Effector CD4-positive, alpha-beta T cell (primary cell): ENCODE results near the gene PKD1.
"Not testable (repeated sequence)": the region's sequence is repeated elsewhere in the genome, so short reads cannot be mapped to it uniquely, and the experiment has no call there.

Source experiments
- DNase-seq: peaks from one replicate; pipeline ENCODE4 v3.0.0-alpha.2; 2020

The PKD1 gene

GRCh38 chr16:2150418-2151187, 14.9 kb upstream of the PKD1 start:
- DNase-seq, result no peak

DNA sequence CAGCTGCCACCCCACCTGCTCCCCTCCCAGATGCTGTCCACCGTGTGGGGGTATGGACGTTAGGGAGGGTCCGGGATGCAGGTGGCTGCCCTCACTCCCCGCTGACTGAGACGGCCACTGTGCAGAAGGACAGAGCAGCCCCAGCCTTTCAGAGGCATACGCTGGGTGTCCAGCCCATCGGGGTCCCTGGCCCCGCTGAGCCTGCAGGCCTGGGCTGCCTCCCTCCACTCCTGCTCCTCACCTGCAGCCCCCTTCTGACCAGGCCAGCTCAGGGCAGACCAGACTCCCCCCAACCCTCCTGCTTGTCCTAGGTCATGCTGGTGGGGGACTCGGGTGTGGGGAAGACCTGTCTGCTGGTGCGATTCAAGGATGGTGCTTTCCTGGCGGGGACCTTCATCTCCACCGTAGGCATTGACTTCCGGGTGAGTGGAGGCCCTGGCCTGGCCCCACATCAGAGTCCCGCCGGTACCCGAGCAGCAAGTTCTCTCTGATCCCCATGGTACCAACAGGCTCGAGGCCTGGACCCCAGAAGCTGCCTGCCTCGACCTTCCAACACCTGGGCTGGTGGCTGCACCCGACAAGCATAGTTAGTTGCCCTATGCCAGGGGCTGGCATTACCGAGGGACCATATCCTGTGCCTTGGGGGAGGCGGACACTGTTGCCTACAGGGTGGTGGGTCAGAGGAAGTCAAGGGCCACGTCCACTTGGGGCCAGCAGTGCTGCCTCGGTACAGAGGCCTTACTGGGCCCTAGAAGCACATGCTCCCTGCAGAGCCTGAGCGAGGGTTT, 14.1 kb upstream of the PKD1 start:
- DNase-seq, result no peak

DNA sequence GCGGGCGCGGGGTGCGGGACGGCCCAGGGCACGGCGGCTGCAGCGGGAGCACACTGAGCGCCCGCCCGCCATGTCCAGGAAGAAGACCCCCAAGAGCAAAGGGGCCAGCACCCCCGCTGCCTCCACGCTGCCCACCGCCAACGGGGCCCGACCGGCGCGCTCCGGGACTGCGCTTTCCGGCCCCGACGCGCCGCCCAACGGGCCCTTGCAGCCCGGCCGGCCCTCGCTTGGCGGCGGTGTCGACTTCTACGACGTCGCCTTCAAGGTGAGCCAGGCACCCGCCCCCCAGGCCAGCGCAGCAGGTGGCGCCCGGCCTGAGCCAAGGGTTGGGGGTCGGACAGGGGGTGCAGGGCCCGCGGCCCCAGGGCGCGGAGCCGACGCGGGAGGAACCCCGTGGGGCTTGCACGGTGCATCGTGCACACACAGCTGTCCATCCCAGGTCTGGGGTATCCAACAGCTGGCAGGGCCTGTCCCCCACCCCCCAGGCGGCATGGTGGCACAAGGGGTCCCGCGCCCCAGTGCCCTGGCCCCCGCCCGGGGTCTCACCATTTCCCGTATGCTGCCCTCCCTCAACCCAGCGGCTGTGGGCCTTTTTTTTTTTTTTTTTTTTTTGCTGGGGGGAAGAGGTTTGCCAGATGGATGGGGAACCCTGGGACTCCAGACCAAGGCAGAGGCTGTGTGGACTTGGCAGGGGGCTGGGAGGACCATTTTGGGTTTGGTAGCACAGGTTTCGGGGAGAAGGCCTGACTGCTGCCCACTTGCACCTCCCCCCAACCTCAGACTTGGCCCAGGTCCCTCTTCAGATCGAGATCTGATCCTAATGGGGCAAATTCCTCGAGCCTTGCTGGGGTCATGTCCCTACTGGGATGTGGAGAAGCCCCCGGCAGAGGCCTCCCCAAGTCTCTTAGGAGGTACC, 13.3 kb upstream of the PKD1 start:
- DNase-seq, result no peak

GRCh38 chr16:2147981-2148671, 12.4 kb upstream of the PKD1 start, which contains the start of gene RAB26:
TSS of gene RAB26 (plus strand) at chr16:2148625. CDS start at chr16:2148784, 159 bp downstream.
- DNase-seq, result peak; percentile 53

- DNase-seq, result no peak
Measured at GRCh38 chr16:2147378-2147777, 11.7 kb upstream of the PKD1 start.

- no peak for DNase-seq
Measured at GRCh38 chr16:2145843-2146242, 10.1 kb upstream of the PKD1 start.

DNA sequence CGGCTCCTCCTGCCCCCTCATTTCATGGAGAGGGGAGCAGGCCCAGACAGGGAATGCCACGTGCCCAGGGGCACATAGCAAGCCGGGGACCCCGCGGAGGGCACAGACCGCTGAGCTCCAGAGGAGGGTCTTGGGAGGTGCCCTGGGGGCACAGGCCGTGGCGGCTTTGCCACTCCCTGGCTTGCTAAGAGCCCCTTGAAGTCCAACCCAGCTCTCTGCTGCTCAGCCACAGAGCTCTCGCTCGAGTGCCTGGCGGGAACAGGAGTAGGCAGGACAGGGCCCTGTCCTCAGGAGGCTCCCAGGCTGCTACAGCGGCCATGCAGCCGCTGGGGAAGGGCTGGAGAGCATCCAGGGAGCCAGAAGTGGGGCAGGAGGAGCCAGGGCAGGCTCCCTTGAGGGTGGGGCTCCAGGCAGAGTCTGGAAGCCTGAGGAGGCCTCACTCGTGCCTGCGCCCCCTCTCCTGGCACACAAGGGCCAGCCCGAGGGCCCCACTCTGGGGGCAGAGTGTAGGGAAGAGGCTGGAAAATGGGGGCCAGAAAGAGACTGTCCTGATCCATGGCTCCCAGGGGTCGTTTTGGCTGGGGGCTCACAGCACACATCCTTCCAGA, 8.3 kb upstream of the PKD1 start:
- DNase-seq, result no peak

GRCh38 chr16:2142942-2143877, 7.5 kb upstream of the PKD1 start:
- no peak for DNase-seq

DNA sequence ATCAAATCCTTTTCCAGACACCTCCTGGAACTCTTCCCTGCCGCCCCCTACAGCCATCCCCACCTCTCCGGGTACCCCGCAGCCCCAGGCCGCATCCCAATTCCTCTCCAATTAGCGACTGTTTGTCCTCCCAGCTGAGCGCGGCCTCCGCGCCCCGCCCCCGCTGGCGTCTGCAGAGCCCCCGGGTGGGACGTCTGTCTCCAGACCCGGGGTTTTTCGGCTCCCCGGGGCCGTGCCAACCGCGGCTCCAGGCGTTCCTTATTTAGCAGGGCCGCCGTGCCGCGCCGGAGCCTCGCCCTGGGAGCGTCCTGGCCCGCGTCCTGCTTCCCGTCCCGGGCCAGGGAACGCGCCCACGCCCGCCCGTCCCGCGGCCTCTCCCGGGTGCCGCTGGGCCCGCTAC, 627 bp downstream of the PKD1 start:
- not testable (repeated sequence) for DNase-seq

DNA sequence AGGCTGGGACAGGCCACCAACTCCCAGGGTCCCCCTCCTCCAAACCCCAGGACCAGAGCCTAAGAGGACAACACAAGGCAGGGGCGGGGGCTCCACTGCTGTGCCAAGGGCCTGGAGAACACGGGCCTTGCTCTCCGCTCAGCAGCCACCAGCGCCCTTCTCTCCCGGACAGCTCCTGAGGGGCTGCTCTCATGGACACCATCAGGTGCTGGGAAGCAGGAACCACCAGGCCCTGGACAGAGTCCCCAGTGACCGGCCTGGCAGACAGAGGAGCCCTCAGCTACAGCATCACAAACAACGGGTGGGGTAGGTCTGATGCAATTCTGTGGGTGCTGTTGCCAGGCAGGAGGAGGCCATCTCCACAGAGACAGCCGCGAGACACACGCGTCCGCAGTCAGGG, 1.9 kb downstream of the PKD1 start:
- DNase-seq, result not testable (repeated sequence)

DNA sequence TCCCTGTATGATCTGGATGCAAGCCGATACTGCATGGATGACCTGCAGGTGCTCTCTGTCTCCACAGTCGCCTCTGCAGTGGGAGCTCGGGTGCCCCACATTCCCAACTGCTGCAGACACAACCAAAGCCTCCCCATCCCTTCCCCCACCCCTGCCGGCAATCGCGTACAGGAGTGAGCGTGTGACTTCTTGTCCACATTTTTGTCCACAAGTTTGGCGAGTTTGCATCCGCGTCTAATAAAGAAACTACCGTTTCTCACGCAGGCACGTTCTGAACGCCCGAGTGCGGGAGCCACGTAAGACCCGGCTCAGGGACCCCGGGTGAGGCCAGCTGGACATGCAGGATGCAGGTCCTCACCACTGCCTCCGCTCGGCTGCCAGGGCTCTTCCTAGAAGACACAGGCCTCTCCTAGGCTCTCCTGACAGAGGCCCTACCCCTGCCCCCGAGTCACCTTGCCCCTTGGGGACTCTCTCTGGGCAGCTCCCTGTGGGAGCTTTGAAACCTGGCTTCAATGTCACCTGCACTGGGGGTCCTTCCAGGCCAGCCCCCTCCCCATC, 5.7 kb downstream of the PKD1 start:
- DNase-seq, result not testable (repeated sequence)

DNA sequence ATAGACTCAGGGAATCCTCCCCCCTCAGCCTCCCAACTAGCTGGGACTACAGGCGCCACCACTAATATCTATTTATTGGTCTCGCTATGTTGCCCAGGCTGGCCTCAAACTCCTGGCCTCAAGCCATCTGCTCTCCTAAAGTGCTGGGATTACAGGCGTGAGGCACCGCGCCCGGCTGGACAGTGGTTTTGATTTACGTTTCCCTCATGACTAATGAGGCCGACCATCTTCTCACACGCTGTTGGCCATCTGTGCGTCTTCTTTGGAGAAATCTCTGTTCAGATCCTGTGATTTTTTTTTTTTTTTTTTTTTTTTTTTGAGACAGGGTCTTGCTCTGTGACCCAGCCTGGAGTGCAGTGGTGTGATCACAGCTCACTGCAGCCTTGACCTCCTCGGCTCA, 6.4 kb downstream of the PKD1 start:
- not testable (repeated sequence) for DNase-seq

DNA sequence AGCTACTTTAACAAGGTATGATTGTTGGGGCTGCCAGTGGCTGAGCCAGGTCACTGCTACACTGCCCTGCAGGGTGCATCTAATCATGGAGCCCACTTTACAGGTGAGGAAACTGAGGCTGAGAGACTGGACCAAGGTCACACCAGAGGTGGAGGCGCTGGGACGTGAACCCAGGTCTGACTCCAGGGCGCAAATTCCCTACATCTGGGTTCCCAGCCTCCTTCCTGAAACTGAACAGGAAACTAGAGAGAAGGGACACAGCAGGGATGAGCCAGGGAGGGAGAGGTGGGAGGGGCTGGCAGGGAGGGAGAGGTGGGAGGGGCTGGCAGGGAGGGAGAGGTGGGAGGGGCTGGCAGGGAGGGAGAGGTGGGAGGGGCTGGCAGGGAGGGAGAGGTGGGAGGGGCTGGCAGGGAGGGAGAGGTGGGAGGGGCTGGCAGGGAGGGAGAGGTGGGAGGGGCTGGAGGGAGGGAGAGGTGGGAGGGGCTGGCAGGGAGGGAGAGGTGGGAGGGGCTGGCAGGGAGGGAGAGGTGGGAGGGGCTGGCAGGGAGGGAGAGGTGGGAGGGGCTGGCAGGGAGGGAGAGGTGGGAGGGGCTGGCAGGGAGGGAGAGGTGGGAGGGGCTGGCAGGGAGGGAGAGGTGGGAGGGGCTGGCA, 7.9 kb downstream of the PKD1 start:
- DNase-seq, result not testable (repeated sequence)

- DNase-seq, result not testable (repeated sequence)
Measured at GRCh38 chr16:2126928-2127556, 8.7 kb downstream of the PKD1 start.

DNA sequence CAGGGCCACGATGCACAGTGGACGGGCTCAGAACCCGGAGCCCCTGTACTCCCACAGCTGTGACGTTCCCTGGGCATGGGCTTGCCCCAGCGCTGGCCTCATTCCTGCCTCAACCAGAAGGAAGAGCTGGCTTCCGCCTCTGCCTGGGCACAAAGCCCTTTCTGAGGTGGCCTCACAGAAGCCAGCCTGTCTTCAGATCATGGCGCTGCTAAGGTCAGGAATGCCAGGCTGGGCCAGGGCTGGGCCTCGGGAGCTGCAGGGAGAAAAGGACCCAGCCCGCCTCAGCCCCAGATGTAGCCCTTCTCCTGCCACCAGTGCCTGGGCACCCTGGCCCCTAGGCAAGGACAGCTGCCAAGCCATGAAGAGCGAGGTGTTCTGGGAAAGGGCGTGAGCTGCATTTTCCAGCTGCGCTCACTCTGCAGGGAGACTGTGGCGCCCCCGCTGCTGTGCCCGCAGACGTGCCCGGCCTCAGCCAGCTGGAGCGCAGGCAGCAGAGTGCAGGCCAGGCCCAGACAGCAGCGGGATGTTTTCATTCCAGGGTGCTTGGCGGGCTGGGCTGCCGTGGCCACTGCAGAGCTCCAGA, 9.4 kb downstream of the PKD1 start:
- DNase-seq, result not testable (repeated sequence)

- DNase-seq, result not testable (repeated sequence)
Measured at GRCh38 chr16:2125609-2126008, 10.1 kb downstream of the PKD1 start.

GRCh38 chr16:2124694-2125444, 10.8 kb downstream of the PKD1 start:
- not testable (repeated sequence) for DNase-seq

DNA sequence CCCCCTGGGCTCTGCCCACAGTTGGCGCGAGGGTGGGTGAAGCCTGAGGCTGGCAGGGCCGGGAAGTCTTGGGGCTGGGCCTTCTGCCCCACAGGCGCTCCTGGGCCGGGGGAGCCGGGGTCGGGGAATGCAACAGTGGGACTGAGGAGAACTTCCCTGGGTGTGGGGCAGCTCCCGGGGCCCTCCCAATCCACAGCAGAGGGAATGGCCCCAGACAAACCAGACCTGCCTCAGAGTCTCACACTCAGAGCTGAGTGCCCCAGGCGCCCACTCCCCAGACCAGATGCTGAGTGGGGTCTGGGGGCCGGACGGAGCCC, 11.4 kb downstream of the PKD1 start:
- not testable (repeated sequence) for DNase-seq
